Thyroid gland (tissue), 4 donors: ENCODE results near the gene PKIG. TPM values are rescaled to one million over a fixed set of nuclear protein-coding genes. Genes with fewer than 3 reads are reported as not detected.

Source experiments
- DNase-seq, 2 donors: peaks; one replicate each; pipeline ENCODE4 v3.0.0-alpha.2; 2019
- H3K27ac ChIP-seq, 3 donors: fragments of 200-600 bp; sonication (generic); 1 replicate in 2 of 3; 2 replicates in 1 of 3; pipeline ENCODE4 v1.5.1; 2016 to 2019; ENCODE audit warnings: mild to moderate bottlenecking in 1 of 3, moderate library complexity in 1 of 3
- H3K27me3 ChIP-seq: fragments of 200-600 bp; sonication (generic); one replicate; pipeline ENCODE4 v1.5.1; 2019
- H3K36me3 ChIP-seq, 2 donors: fragments of 200-600 bp; sonication (generic); one replicate each; pipeline ENCODE4 v1.5.1; 2016 to 2019
- H3K4me1 ChIP-seq, 2 donors: fragments of 200-600 bp; sonication (generic); one replicate each; pipeline ENCODE4 v1.5.1; 2017 to 2019
- H3K4me3 ChIP-seq, 3 donors: fragments of 200-600 bp; sonication (generic); replicated peaks in 1 of 3; 1 replicate in 2 of 3; 2 replicates in 1 of 3; pipeline ENCODE4 v1.5.1; 2016; ENCODE audit warnings: mild to moderate bottlenecking in 1 of 3
- H3K9me3 ChIP-seq: fragments of 200-600 bp; sonication (generic); one replicate; pipeline ENCODE4 v1.5.1; 2017
- CTCF ChIP-seq, 6 experiments: fragments of 200-600 bp in 3 of 6; fragments of 450-650 bp in 3 of 6; sonication (generic) in 3 of 6; IDR thresholded peaks; one replicate each; pipeline ENCODE4 v1.5.1; 2016 to 2019; ENCODE audit warnings: antibody characterized with exemption in 6 of 6, mild to moderate bottlenecking in 2 of 6, inconsistent platforms in 1 of 6, moderate library complexity in 1 of 6
- POLR2A ChIP-seq, 2 donors: fragments of 450-650 bp; IDR thresholded peaks; one replicate each; pipeline ENCODE4 v1.6.1; 2017; ENCODE audit warnings: antibody characterized with exemption in 2 of 2, mild to moderate bottlenecking in 2 of 2, moderate library complexity in 1 of 2
- WGBS, 2 donors: methylation state at CpG; one replicate each; pipeline ENCODE4 v1.1.5; 2017; 5-methylcytosine and 5-hydroxymethylcytosine counted together
- intact Hi-C: fragments of 100-400 bp; cut with DNase I; formaldehyde crosslinking; loops from one replicate; pipeline ENCODE4 v1.15.1; 2023
- total RNA-seq, 4 donors: library from RNA; depleted of rRNA; stranded (reverse); fragments of >200 nt; gene quantifications; one replicate each; pipeline ENCODE4 v1.2.3, GENCODE V29; 2016

PKIG gene
- total RNA-seq, 4 donors from 2014 or later, result 108 to 145 (median 111) TPM

GRCh38 chr20:44630297-44630696 is 47.9 kb downstream of the PKIG start:
- Histone ChIP-seq H3K9me3 (no peaks in the 10 kb centered on the region), H3K27ac (no peak overlapping the region), H3K4me3 (no peak overlapping the region), H3K4me1 (no peaks in the 10 kb centered on the region), H3K36me3 (no peaks in the 10 kb centered on the region), H3K27me3 (no peaks in the 10 kb centered on the region)
- DNase-seq, result no peak
- 93 to 97% methylated on average over 5 of the region's 5 CpGs for WGBS, 2 donors
- intact Hi-C loops, result no loop called here
- no peak for TF ChIP-seq POLR2A (IDR thresholded peaks at IDR 0.05)

GRCh38 chr20:44632103-44632752 is 49.8 kb downstream of the PKIG start:
- Histone ChIP-seq H3K4me3 (no peak overlapping the region), H3K27me3 (no peaks in the 10 kb centered on the region), H3K27ac (no peak overlapping the region), H3K9me3 (no peaks in the 10 kb centered on the region), H3K36me3 (no peaks in the 10 kb centered on the region), H3K4me1 (no peaks in the 10 kb centered on the region)
- WGBS, 2 donors, result 49 to 64% methylated on average over 6 to 8 of the region's 8 CpGs
- DNase-seq, result no peak
- TF ChIP-seq CTCF (IDR thresholded peaks at IDR 0.05) (no peak), POLR2A (IDR thresholded peaks at IDR 0.05) (no peak)
- intact Hi-C loops, result no loop called here

GRCh38 chr20:44633187-44633810 is 50.9 kb downstream of the PKIG start:
- intact Hi-C loops, result no loop called here
- H3K4me3 ChIP-seq, result no peak overlapping the region
- no peaks in the 10 kb centered on the region for H3K4me1 ChIP-seq
- no peak overlapping the region for H3K27ac ChIP-seq
- 69 to 89% methylated on average over 3 of the region's 3 CpGs for WGBS, 2 donors
- no peaks in the 10 kb centered on the region for H3K36me3 ChIP-seq
- no peaks in the 10 kb centered on the region for H3K27me3 ChIP-seq
- TF ChIP-seq POLR2A (IDR thresholded peaks at IDR 0.05) (no peak), CTCF (IDR thresholded peaks at IDR 0.05) (no peak)
- no peaks in the 10 kb centered on the region for H3K9me3 ChIP-seq
- DNase-seq, result no peak

GRCh38 chr20:44633872-44634600 is 51.7 kb downstream of the PKIG start:
- DNase-seq, result no peak
- H3K27ac ChIP-seq, result no peak overlapping the region
- no peaks in the 10 kb centered on the region for H3K9me3 ChIP-seq
- H3K4me3 ChIP-seq, result no peak overlapping the region
- no peaks in the 10 kb centered on the region for H3K4me1 ChIP-seq
- 86 to 91% methylated on average over 18 of the region's 18 CpGs for WGBS, 2 donors
- no peaks in the 10 kb centered on the region for H3K36me3 ChIP-seq
- intact Hi-C loops, result no loop called here
- TF ChIP-seq CTCF (IDR thresholded peaks at IDR 0.05) (no peak), POLR2A (IDR thresholded peaks at IDR 0.05) (no peak)
- no peaks in the 10 kb centered on the region for H3K27me3 ChIP-seq

GRCh38 chr20:44635877-44636276 is 53.5 kb downstream of the PKIG start:
- no peak overlapping the region for H3K27ac ChIP-seq
- 87 to 90% methylated on average over 4 of the region's 4 CpGs for WGBS, 2 donors
- H3K4me1 ChIP-seq, result no peaks in the 10 kb centered on the region

More at GRCh38 chr20:44635877-44636276, 53.5 kb downstream of the PKIG start:
- intact Hi-C loops, result no loop called here
- Histone ChIP-seq H3K4me3 (no peak overlapping the region), H3K27me3 (no peaks in the 10 kb centered on the region), H3K36me3 (no peaks in the 10 kb centered on the region), H3K9me3 (no peaks in the 10 kb centered on the region)
- no peak for DNase-seq
- TF ChIP-seq POLR2A (IDR thresholded peaks at IDR 0.05), result no peak
- TF ChIP-seq CTCF (IDR thresholded peaks at IDR 0.05), result no peak
